LNCaP clone FGC (cell line): ENCODE measurements around the gene CCT6B.
"Not testable (repeated sequence)": the region's sequence is repeated elsewhere in the genome, so short reads cannot be mapped to it uniquely, and the experiment has no call there.

Experiments used
- DNase-seq: peaks from one replicate; pipeline ENCODE4 v3.0.0-alpha.2; 2011; ENCODE audit warnings: low read depth
- H3K4me3 ChIP-seq: 2 replicates; pipeline ENCODE4 v1.5.1; 2011; ENCODE audit warnings: mild to moderate bottlenecking, low read depth, low read length, control low read depth
- CTCF ChIP-seq: IDR thresholded peaks from 2 replicates; pipeline ENCODE4 v1.5.1; 2012; ENCODE audit warnings: mild to moderate bottlenecking; ENCODE audit not compliant: control insufficient read depth, insufficient read depth; ENCODE audit errors: extremely low read depth

Gene CCT6B

GRCh38 chr17:35001549-35001948 is 40.3 kb upstream of the CCT6B start:
- no peak for TF ChIP-seq CTCF
- no peak overlapping the region for H3K4me3 ChIP-seq
- no peak for DNase-seq

- not testable (repeated sequence) for DNase-seq
Measured at GRCh38 chr17:35000965-35001364, 39.7 kb upstream of the CCT6B start.

GRCh38 chr17:34999456-34999855 is 38.2 kb upstream of the CCT6B start:
- H3K4me3 ChIP-seq = no peak overlapping the region
- no peak for TF ChIP-seq CTCF
- DNase-seq = no peak

More at GRCh38 chr17:35000965-35001364, 39.7 kb upstream of the CCT6B start:
- H3K4me3 ChIP-seq = not testable (repeated sequence)

GRCh38 chr17:34998205-34998604 is 36.9 kb upstream of the CCT6B start:
- H3K4me3 ChIP-seq = no peak overlapping the region
- peak; percentile 92 for TF ChIP-seq CTCF
- no peak for DNase-seq

GRCh38 chr17:34997355-34997862 is 36.1 kb upstream of the CCT6B start:
- no peak for TF ChIP-seq CTCF
- DNase-seq = peak; percentile 91
- H3K4me3 ChIP-seq = no peak overlapping the region

GRCh38 chr17:34996422-34997285 is 35.4 kb upstream of the CCT6B start:
- H3K4me3 ChIP-seq = no peak overlapping the region
- peak; percentile 75 for DNase-seq
- no peak for TF ChIP-seq CTCF

- no peak overlapping the region for H3K4me3 ChIP-seq
- DNase-seq = no peak
- no peak for TF ChIP-seq CTCF
Measured at GRCh38 chr17:34993031-34993430, 31.8 kb upstream of the CCT6B start.
